ENCODE measurements around the gene TBC1D22A.
"Not testable (repeated sequence)": the region's sequence is repeated elsewhere in the genome, so short reads cannot be mapped to it uniquely, and the experiment has no call there.

Gene TBC1D22A

GRCh38 chr22:47123827-47124442 is 361.5 kb downstream of the TBC1D22A start:
- DNase-seq (ENCODE audit: low read depth): no peak

- DNase-seq (ENCODE audit: low read depth): no peak
Measured at GRCh38 chr22:47124451-47124881, 362.0 kb downstream of the TBC1D22A start.

- DNase-seq (ENCODE audit: low read depth): no peak
Measured at GRCh38 chr22:47124961-47125360, 362.5 kb downstream of the TBC1D22A start.

GRCh38 chr22:47125603-47126002 is 363.2 kb downstream of the TBC1D22A start:
- no peak for DNase-seq (ENCODE audit: low read depth)

GRCh38 chr22:47126344-47126811 is 363.9 kb downstream of the TBC1D22A start:
- no peak for DNase-seq (ENCODE audit: low read depth)

- DNase-seq (ENCODE audit: low read depth): no peak
Measured at GRCh38 chr22:47127441-47127871, 365.0 kb downstream of the TBC1D22A start.

- no peak for DNase-seq (ENCODE audit: low read depth)
Measured at GRCh38 chr22:47128216-47128615, 365.8 kb downstream of the TBC1D22A start.

GRCh38 chr22:47128622-47129215 is 366.3 kb downstream of the TBC1D22A start:
- DNase-seq (ENCODE audit: low read depth): no peak

GRCh38 chr22:47129902-47130635 is 367.6 kb downstream of the TBC1D22A start:
- DNase-seq (ENCODE audit: low read depth): no peak

GRCh38 chr22:47130883-47131631 is 368.6 kb downstream of the TBC1D22A start:
- no peak for DNase-seq (ENCODE audit: low read depth)

GRCh38 chr22:47131632-47132427 is 369.4 kb downstream of the TBC1D22A start:
- DNase-seq (ENCODE audit: low read depth): no peak

GRCh38 chr22:47132428-47132825 is 370.0 kb downstream of the TBC1D22A start:
- no peak for DNase-seq (ENCODE audit: low read depth)

- DNase-seq (ENCODE audit: low read depth): no peak
Measured at GRCh38 chr22:47133061-47133969, 370.9 kb downstream of the TBC1D22A start.

- DNase-seq (ENCODE audit: low read depth): no peak
Measured at GRCh38 chr22:47134222-47134621, 371.8 kb downstream of the TBC1D22A start.

GRCh38 chr22:47135338-47135737 is 372.9 kb downstream of the TBC1D22A start:
- no peak for DNase-seq (ENCODE audit: low read depth)

GRCh38 chr22:47136050-47136449 is 373.6 kb downstream of the TBC1D22A start:
- no peak for DNase-seq (ENCODE audit: low read depth)

- DNase-seq (ENCODE audit: low read depth): no peak
Measured at GRCh38 chr22:47136671-47137070, 374.2 kb downstream of the TBC1D22A start.

- no peak for DNase-seq (ENCODE audit: low read depth)
Measured at GRCh38 chr22:47139013-47139789, 376.8 kb downstream of the TBC1D22A start.

GRCh38 chr22:47139790-47140119 is 377.3 kb downstream of the TBC1D22A start:
- no peak for DNase-seq (ENCODE audit: low read depth)

GRCh38 chr22:47140975-47141374 is 378.5 kb downstream of the TBC1D22A start:
- DNase-seq (ENCODE audit: low read depth): not testable (repeated sequence)

Measured in stimulated activated CD8-positive, alpha-beta memory T cell treated with anti-CD3 and anti-CD28 coated beads, Interleukin-12 subunit alpha, Interleukin-12 subunit beta, amount 100 ng/mL, for 4 hours (primary cell).